Activated CD8-positive, alpha-beta memory T cell treated with anti-CD3 and anti-CD28 coated beads for 24 hours (primary cell): Measurements from ENCODE around the gene OTUD5.
"Not testable (repeated sequence)": the region's sequence is repeated elsewhere in the genome, so short reads cannot be mapped to it uniquely, and the experiment has no call there.

Source experiments
- DNase-seq: peaks from one replicate; pipeline ENCODE4 v3.0.0-alpha.2; 2020

OTUD5 gene

DNA sequence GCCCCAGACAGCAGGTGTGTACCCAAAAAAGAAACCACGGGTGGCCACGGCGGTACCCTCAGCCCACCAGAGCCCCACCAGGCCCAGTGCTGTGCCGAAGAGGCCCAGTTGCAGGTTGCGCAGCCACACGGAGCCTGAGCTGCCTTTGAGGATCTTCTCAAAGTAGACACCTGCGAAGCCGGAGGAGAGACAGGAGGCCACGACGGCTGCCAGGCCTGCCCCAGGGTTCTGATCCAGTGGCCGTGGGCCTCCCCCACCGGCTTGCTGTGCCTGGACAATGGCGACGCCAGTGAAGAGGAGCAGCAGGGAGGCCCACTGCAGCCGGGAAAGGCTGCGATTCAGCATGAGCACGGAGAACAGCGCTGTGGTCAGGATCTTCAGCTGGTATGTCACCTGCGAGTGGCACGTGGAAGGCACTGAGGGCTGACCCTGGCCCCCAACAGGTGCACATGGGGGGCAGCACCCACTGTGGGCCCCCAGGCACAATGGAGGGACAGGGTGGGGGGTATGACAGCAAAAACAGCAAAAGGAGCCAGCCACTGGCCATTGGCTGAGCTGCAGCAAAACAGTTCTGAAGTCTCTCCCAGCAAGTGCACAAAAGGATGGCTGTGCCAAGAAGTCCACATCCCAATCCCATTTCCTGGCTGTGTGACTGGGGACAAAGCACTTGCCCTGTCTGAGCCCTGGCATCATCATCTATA is 52.2 kb downstream of the OTUD5 start:
- no peak for DNase-seq

DNA sequence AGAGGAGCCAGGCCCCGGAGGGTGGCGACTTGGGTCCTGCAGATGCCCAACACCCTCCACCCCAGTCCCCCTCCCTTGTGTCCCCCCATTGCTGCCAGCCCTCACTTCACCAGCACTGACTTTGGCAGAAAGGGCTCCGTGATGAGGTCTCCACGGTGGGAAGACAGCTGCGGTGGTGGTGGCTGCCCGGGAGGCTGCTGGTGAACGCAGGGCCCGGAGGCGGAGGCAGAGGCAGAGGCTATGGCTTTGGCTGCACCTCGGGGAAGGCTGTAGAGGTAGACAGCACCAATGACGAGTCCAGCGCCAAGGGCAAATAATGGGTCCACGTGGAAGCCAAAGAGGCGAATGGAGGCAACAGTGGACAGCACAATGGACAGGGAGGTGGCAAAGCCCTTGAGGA is 52.8 kb downstream of the OTUD5 start:
- no peak for DNase-seq

DNA sequence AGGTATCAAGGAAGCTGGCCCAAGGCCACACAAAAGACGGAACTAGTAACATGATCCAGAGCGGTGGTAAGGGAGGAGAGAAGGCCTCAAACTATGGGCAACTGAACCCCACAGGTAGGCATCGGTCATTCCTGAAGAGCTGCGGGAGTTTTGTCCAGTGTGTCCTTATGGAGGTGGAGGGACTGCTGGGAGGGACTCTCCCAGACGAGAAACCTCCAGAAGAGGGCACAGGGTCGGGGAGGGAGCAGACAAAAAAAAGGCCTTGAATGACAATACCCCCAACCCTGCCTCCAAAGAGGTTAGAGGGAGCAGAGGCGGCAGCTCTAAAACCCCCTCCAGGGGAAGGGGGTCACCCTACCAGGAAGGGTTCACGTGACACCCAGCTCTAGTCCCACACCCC is 53.2 kb downstream of the OTUD5 start:
- DNase-seq = no peak

DNA sequence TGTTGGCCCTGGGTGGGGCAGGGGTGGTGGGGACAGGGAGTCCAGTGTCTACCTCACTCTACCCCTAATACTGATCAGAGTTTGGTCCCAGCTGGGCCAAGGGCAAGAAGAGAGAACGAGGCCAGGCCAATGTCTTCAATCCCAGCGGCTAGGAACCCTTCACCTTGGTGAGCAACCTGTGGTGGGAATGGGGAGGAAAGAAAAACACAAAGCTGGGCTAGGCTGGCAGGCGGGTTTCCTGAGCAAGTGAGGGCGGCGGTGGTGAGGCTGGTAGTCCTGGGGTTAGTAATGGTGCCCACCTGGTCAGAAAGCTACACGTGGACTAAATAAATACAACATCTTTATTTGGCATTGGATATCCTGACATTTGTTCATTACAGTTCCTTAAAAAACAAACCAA is 54.1 kb downstream of the OTUD5 start:
- DNase-seq = no peak

DNA sequence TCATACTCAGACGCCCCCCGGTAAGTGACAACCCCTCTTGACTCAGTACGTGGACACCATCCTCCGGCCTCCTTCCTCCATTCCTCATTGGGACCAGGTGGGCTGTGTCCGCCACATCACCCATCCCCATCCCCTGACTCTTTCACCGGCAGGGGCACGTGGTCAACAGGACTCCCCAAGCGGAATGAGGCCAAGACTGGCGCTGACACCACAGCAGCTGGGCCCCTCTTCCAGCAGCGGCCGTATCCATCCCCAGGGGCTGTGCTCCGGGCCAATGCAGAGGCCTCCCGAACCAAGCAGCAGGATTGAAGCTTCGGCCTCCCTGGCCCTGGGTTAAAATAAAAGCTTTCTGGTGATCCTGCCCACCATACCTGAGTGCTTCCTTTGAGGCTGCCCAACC is 54.6 kb downstream of the OTUD5 start:
- no peak for DNase-seq

DNA sequence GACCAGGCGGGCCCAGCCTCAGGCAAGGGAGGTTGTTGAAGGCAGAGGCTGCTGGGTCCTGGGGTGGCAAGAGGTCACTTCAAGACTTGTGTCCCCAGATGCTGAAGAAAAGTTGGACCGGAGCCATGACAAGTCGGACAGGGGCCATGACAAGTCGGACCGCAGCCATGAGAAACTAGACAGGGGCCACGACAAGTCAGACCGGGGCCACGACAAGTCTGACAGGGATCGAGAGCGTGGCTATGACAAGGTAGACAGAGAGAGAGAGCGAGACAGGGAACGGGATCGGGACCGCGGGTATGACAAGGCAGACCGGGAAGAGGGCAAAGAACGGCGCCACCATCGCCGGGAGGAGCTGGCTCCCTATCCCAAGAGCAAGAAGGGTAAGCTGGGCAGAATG is 55.3 kb downstream of the OTUD5 start:
- no peak for DNase-seq

DNA sequence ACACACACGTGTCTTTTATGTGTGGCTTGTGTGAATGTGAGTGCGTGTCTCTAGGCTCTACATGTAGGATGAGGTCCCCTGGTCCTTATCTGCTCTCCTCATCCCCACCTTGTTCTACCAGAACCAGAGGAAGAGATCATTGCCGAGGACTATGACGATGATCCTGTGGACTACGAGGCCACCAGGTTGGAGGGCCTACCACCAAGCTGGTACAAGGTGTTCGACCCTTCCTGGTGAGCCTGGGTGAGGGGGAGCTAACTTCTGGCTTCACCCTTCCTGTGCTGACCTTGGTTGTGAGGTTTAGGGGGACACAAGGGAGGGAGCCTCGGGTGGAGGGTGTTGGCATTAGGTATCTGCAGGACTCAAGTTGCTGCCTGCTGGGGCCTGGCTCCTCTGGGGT is 56.3 kb downstream of the OTUD5 start:
- no peak for DNase-seq

DNA sequence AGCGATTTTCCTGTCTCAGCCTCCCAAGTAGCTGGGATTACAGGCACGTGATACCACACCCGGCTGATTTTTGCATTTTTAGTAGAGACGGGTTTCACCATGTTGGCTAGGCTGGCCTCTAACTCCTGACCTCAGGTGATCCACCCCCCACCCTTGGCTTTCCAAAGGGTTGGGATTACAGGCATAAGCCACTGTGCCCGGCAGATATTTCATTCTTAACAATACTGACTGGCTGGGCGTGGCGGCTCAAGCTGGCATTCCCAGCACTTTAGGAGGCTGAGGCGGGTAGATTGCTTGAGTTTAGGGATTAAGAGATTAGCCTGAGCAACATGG is 58.4 kb downstream of the OTUD5 start:
- no peak for DNase-seq

DNA sequence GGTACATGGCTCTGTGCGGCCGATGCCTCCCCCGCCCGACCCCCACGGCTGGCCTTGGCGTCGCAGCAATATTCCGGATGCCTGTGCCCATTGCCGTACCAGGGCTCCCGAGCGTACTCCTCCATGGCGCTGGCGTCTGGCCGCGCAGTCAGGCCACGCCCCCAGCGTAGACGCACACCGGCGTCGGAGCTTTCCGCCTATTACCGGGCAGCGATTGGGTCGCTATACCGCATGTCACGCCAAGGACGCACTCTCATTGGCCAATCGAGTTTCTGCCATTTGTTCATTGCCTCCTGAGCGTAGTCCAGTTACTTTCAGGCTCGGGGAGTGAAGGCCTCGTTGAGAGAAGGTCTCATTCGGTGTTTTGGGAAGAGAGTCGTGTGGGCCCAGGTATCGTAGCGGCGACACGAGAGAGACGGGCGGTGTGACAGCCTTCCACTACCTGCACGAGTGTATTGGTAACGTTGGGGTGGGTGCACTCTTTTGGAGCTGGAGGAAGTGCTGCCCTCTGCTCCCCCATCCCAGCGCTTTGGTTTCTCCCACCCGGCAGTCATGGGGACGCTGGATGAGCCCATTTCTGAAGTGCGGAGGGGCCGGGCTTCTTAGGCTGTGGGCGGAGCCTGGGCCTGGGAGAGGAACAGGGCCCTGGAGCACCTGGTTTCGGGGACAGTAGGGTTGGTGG is 59.6 kb downstream of the OTUD5 start, which contains the start of the genes PQBP1 and TIMM17B:
Gene PQBP1 (plus strand): TSS at position 306 of the 682 bp plus-strand sequence. CDS start 580 bp downstream, outside the sequence.
Gene TIMM17B (minus strand): TSS at position 144 of the 682 bp plus-strand sequence. CDS start 19 bp downstream, at position 125.
- peak; percentile 89 for DNase-seq

DNA sequence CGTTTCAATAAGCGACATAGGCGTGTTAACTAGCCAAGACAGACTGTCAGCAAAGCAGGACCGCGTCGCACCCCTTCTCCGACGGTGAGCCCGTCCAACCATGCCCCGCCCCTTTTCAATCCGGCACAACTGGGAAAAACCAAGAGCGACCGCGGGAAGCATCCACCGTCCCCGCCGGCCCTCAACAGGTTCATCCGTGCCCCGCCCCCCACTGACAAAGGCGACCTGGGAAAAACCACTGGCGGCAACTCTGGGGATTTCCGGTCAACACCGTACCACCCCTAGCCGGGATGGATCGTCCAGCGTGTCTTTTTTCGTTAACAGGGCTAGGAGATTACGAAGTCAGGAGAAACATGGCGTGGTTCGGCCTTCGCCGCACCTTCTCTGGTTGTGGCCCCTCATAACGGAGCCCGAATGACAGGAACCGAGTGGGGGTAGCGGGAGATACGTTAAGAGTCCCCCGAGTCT is 60.2 kb downstream of the OTUD5 start:
- peak; percentile 79 for DNase-seq

DNA sequence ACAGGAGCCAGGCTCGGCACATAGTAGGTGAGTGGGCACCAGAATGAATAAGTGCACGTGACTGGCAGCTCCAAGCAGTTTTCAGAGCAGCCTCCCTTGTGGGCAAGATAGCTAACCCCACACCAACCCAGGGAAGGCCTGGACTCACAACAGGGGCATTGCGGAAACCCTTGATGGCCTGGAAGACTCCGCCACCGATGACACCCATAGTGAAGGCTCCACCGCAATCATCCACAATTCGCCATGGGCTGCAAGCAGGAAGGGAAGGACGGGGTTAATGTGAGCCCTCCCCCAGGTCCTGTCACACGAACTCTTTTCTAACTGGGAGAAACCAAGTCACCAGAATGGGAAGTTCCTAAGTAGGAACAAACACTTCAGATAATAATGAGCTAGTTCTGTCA is 60.8 kb downstream of the OTUD5 start:
- no peak for DNase-seq

DNA sequence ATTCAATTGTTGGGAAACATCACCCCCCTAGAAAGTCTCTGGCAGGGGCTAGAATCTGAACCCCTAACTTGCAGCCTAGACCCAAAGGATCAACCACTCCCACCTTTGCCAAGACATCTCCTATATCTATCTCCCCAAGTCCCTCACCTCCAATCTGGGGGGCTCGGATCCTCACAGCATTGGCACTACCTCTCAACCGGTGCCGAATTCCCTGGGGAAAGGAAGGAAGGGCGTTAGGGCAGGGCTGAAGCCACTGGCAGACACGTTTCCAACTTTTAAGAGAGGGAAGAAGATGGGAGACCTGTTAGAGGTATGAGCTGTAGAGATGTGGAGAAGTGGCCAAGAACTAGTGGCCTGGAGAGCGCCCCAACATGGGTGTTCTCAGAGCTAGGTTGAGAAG is 62.5 kb downstream of the OTUD5 start:
- DNase-seq = peak; percentile 24

DNA sequence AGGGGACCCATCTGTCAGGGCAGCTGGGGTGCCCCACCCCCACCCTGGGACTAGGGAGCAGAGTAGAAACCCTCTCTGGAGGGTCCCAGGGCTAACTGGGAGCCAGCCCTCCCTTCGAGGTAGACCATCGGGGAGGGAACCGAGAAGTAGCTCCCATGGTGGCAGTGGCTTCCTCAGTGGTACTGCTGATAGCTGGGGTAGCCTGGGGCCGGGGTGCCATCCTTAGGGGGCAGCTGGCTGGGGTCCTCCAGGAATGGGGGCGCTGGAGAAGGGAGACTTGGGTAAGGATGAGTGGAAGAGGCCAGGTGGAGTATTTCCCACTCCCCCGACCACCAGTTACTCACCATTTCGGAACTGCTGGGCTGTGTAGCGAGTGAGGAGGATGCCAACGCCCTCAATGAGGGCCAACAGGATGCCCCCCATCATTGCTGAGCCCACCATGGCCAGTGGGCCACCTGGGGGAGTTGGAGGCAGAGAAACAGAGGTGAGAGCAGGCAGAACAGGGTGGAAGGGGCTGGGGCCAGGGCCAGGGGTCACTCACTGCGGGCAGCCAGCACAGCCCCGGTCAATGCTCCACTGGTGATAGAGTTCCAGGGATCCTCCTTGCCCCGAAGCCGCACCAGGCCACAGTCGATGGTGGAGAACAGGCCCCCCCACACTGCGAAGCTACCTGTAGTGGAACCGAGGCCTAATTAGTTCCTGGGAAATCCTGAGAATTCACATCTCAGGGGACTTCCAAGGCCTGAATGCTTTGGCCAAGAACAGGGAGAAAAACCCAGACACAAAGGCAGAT is 63.7 kb downstream of the OTUD5 start:
- DNase-seq = no peak

DNA sequence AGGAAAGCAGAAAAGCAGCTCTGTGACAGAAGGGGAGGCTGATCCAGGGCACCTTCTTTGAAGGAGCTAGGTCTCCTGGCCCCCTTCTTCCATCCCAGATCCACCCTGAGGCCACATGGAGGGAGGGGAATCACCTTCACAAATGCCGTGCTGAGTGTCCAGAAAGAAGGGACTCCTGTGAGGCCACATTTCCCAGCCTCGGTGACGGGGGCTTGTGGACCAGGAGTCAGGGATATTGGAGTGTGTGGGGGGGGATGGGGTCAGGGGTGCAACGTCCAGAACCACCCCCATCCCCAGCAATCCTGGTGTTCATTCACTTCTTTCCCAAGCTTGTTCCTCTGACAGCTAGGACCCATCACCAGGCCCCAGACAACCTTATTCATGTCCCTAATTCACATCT is 64.5 kb downstream of the OTUD5 start:
- no peak for DNase-seq

DNA sequence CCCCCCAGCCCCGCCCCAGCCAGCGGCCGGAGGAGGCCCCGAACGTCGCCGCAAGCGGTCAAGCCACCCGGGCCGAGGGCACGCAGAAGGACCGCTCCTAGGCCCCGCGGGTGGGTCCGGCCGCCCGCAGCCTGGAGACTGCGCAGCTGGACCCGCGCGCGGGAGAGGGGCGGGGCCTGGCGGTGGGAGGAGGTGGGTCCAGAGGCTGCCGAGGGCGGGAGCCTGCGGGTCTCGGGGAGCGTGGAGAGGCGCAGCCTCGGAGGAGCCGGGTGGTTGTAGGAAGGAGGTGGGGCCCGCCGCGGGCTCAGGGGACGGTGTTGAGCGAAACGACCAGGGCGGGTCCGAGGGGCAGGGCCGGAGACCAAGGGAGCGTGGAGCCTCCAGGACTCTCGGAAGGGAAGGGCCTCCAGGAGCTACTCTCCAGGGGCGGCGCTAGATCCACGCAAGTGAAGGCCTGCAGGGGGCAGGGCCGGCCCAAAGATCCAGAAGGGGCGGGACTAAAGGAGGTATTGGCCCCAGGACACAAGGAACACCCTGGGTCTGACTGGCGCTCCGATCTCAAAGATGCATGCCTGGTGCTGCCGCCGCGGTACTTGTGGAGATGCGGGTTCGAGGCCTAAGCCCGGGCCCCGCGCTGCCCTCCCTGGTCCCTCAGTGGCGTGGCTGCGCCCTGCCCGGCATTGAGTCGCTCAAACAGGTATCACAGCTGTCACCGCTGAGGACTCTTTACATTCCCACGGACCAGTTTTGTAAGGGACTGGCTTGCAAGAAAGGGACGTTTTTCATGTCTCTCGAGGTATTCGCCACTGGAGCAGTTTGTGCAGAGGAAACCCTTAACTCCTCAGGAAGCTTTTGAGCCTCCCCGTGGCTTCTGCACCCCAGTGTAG is 65.8 kb downstream of the OTUD5 start:
- peak; percentile 86 for DNase-seq

DNA sequence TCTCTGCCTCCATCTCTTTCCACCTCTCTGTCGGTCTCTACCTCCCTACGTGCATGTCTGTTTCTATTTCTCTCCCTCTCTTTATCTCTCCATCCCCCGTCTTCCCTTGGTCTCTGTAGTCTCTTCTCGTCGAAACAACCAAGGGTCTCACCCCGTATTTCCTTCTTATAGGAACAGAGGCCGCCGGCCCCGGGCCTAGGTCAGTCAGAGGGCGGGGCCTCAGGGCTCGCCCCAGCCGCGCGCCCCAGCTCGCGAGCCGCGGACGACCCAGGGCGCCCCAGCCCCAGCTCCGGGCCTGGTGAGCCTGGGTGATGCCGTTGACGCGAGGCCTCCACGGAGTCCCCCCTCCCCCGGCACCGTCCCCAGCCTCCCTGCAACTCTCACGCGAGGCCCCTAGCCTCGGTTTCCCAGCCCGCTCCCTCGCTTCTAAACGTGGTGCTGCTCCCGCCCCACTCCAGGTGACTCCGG is 66.4 kb downstream of the OTUD5 start:
- no peak for DNase-seq

DNA sequence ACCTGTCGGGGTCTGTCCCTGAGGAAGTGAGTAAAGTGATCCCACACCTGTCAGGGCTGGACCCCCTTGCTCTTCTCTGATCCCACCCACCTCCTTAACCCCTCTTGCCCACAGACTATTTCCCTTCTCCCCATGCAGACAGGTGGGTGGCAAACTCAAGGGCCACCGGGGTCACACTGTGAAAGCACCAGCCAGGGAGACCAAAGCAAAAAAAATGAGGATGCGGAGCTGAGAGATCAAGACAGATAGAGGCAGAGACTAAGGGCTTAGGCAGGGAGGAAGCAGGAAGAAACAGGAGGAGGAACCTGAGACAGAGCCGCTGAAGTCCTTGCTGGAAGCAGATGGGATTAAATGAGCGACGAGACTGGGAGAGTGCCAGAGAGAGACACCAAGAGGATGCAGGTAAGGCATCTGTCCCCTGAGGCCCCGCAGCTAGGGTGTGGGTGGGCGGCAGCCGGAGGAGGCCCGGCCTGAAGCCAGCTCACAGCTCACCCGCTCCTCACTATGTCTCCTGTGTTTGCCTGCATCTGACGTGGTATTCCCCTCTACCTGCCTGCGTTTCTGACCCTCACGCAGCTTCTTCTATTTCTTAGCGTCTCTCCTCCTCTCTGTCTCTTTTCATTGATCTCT is 67.0 kb downstream of the OTUD5 start:
- DNase-seq = no peak

DNA sequence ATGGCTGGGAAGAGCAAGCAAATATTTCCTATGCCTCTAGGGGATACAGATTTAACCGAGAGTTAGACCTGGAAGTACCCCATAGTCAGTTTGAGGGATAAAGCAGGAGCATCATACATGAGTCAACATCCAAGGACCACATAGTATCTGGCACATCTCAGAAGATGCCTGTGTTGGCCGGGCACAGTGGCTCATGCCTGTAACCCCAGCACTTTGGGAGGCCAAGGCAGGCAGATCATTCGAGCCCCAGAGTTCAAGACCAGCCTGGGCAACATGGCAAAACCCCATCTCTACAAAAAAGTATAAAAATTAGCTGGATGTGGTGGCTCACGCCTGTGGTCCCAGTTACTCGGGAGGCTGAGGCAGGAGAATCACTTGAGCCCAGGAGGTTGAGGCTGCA is 70.8 kb downstream of the OTUD5 start:
- not testable (repeated sequence) for DNase-seq

DNA sequence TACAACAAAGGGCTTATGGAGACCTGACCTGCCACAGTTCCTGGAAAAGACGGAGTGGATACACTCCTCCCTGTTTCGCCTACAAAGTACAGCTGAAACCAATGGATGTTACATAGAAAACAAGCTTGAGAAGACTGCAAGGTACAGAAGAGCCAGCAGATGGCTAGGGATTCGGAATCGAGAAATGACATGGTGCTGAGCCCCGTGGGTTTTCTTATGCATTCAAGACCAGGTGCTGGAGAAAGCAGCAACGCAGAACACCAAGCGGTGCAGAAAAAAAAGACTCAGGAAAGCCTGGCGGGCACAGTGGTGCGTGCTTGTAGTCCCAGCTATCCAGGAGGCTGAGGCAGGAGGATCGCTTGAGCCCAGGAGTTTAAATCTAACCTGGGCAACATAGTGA is 73.7 kb downstream of the OTUD5 start:
- DNase-seq = no peak

DNA sequence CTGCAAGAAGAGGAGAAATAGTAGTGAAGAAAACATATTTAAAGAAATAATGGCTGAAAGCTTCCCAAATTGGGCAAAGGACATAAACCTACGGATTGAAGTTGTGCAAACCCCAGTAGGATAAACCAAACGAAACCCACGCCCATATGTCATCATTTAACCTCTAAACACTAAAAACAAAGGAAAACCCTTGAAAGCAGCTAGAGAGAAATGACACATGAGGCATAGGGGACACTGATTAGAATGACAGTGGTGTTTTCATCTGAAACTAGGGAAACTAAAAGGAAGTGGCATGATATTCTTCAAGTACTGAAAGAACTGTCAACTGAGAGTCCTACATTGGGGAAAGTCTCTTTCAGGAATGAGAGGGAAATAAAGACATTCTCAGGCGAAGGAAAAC is 80.5 kb downstream of the OTUD5 start:
- not testable (repeated sequence) for DNase-seq
